Kidney (tissue), 14 donors: ENCODE measurements around the gene LZTS3. TPM values are rescaled to one million over a fixed set of nuclear protein-coding genes. Genes with fewer than 3 reads are reported as not detected.

ENCODE experiments used
- DNase-seq, 5 donors: peaks; one replicate each; pipeline ENCODE4 v3.0.0-alpha.2; 2013 to 2020
- FAIRE-seq: peaks from 2 replicates; lab custom pipeline; 2012; peaks lifted over from hg19 to GRCh38; lab: Jason Lieb, UNC
- H3K27ac ChIP-seq, 2 donors: one replicate each; pipeline ENCODE4 v1.7.0; 2013; ENCODE audit warnings: low read depth in 2 of 2, low read length in 2 of 2, inconsistent platforms in 1 of 2
- H3K27me3 ChIP-seq: one replicate; pipeline ENCODE4 v1.7.1; 2013; ENCODE audit warnings: low read length, inconsistent platforms; ENCODE audit not compliant: control insufficient read depth, insufficient read depth
- H3K36me3 ChIP-seq, 3 donors: one replicate each; pipeline versions ENCODE4 v1.7.0 to v1.7.1; 2013; ENCODE audit warnings: low read length in 3 of 3, control low read depth in 1 of 3, inconsistent platforms in 1 of 3; ENCODE audit not compliant: insufficient read depth in 3 of 3, control insufficient read depth in 2 of 3
- H3K4me1 ChIP-seq, 3 donors: one replicate each; pipeline versions ENCODE4 v1.7.0 to v1.7.1; 2013; ENCODE audit warnings: low read length in 3 of 3, inconsistent platforms in 1 of 3, low read depth in 1 of 3; ENCODE audit not compliant: control insufficient read depth in 2 of 3, insufficient read depth in 2 of 3
- H3K4me3 ChIP-seq, 3 donors: one replicate each; pipeline versions ENCODE4 v1.7.0 to v1.8.1; 2013; ENCODE audit warnings: low read length in 3 of 3, control low read depth in 1 of 3, inconsistent platforms in 1 of 3
- H3K9ac ChIP-seq, 3 donors: one replicate each; pipeline versions ENCODE4 v1.7.0 to v1.7.1; 2013; ENCODE audit warnings: low read length in 3 of 3, control low read depth in 1 of 3, inconsistent platforms in 1 of 3
- H3K9me3 ChIP-seq, 3 donors: one replicate each; pipeline versions ENCODE4 v1.7.0 to v1.7.1; 2013; ENCODE audit warnings: low read length in 3 of 3, control low read depth in 1 of 3, inconsistent platforms in 1 of 3; ENCODE audit not compliant: control insufficient read depth in 2 of 3, insufficient read depth in 1 of 3
- CTCF ChIP-seq: IDR thresholded peaks from 3 replicates; pipeline ENCODE4 v1.5.1; 2012; ENCODE audit warnings: mild to moderate bottlenecking, moderate library complexity, borderline replicate concordance; ENCODE audit not compliant: insufficient read depth; ENCODE audit errors: extremely low read depth
- intact Hi-C: fragments of 100-400 bp; cut with DNase I; formaldehyde crosslinking; loops from one replicate; pipeline ENCODE4 v1.11.1; 2022
- polyA plus RNA-seq: library from polyadenylated mRNA; stranded (reverse); fragments of 350-450 nt; fragmentation: Illumina TruSeq; extraction: RNeasy Lipid Tissue Mini Kit (QIAGEN cat#74804); gene quantifications from one replicate; pipeline ENCODE4 v1.2.3, GENCODE V29; 2014; ENCODE audit warnings: low read depth, low replicate concordance; ENCODE audit not compliant: insufficient read depth
- total RNA-seq: library from RNA; stranded (reverse); fragmentation: NEBNext Ultra II Directional; extraction: Animal tissue kit (Norgen Biotek cat#: 25700); gene quantifications from one replicate; pipeline ENCODE4 v1.2.1, GENCODE V29; 2021
- donor health status: control.
- donor health status: control.
- donor health status: control.
- donor health status: control.
- donor health status: control.
- donor health status: DM: yes; HTN: yes; CAD: no.
- donor health status: Normal renal cell carcinoma (clear cell type).

LZTS3 gene
- total and polyA plus RNA-seq, 2 donors from 2014 or later: 20.0 to 23.0 TPM

GRCh38 chr20:3166913-3167342, 6.4 kb downstream of the LZTS3 start:
- FAIRE-seq (no peak), DNase-seq (peak in 1 of 5 donors; percentile 47)
- Histone ChIP-seq H3K36me3 (no peaks in the 10 kb centered on the region), H3K4me1 (peaks cover 0 to 29% (median 24%) of the 10 kb centered on the region in 3 donors), H3K9me3 (no peaks in the 10 kb centered on the region), H3K27ac (no peak overlapping the region), H3K9ac (no peak overlapping the region), H3K27me3 (no peaks in the 10 kb centered on the region), H3K4me3 (no peak overlapping the region)
- intact Hi-C loops: no loop called here
- no peak for TF ChIP-seq CTCF

GRCh38 chr20:3166338-3166912, 6.9 kb downstream of the LZTS3 start:
- FAIRE-seq (no peak), DNase-seq (peak in 1 of 5 donors; percentile 49)
- Histone ChIP-seq H3K4me1 (peaks cover 0 to 29% (median 26%) of the 10 kb centered on the region in 3 donors), H3K36me3 (no peaks in the 10 kb centered on the region), H3K9ac (no peak overlapping the region), H3K27me3 (no peaks in the 10 kb centered on the region), H3K4me3 (no peak overlapping the region), H3K27ac (no peak overlapping the region), H3K9me3 (no peaks in the 10 kb centered on the region)
- intact Hi-C loops: no loop called here
- no peak for TF ChIP-seq CTCF

- H3K4me3 ChIP-seq: no peak overlapping the region
- FAIRE-seq: no peak
- no peak for TF ChIP-seq CTCF
- H3K9ac ChIP-seq: no peak overlapping the region
- no peaks in the 10 kb centered on the region for H3K9me3 ChIP-seq
- no peaks in the 10 kb centered on the region for H3K36me3 ChIP-seq
- peaks cover 0 to 29% (median 26%) of the 10 kb centered on the region in 3 donors for H3K4me1 ChIP-seq
- DNase-seq: peak in 4 of 5 donors; percentile 23 to 87 (median 76)
- no peaks in the 10 kb centered on the region for H3K27me3 ChIP-seq
- intact Hi-C loops: no loop called here
- no peak overlapping the region for H3K27ac ChIP-seq
These were observed 7.6 kb downstream of the LZTS3 start for GRCh38 chr20:3165473-3166337.
